Hematopoietic multipotent progenitor cell treated with erythropoietin and hydrocortisone succinate and interleukin-3 and kit ligand, for 17 days (in vitro differentiated cells): ENCODE results near the gene FMN2.

Experiments used
- DNase-seq: peaks from one replicate; pipeline ENCODE4 v3.0.0-alpha.2; 2015; ENCODE audit warnings: low spot score

Gene FMN2

GRCh38 chr1:240496941-240497340 is 405.3 kb downstream of the FMN2 start:
- DNase-seq, result no peak

GRCh38 chr1:240497908-240498307 is 406.2 kb downstream of the FMN2 start:
- no peak for DNase-seq

- no peak for DNase-seq
Measured at GRCh38 chr1:240498335-240498734, 406.7 kb downstream of the FMN2 start.

GRCh38 chr1:240499012-240499411 is 407.3 kb downstream of the FMN2 start:
- no peak for DNase-seq

- DNase-seq, result no peak
Measured at GRCh38 chr1:240500647-240501046, 409.0 kb downstream of the FMN2 start.

GRCh38 chr1:240501115-240501514 is 409.4 kb downstream of the FMN2 start:
- no peak for DNase-seq

GRCh38 chr1:240503036-240503435 is 411.4 kb downstream of the FMN2 start:
- no peak for DNase-seq

GRCh38 chr1:240503558-240503957 is 411.9 kb downstream of the FMN2 start:
- DNase-seq, result no peak

- DNase-seq, result no peak
Measured at GRCh38 chr1:240506176-240506575, 414.5 kb downstream of the FMN2 start.

GRCh38 chr1:240508201-240508600 is 416.5 kb downstream of the FMN2 start:
- DNase-seq, result no peak

GRCh38 chr1:240508950-240509349 is 417.3 kb downstream of the FMN2 start:
- DNase-seq, result no peak

GRCh38 chr1:240511789-240512188 is 420.1 kb downstream of the FMN2 start:
- DNase-seq, result no peak

GRCh38 chr1:240515505-240515904 is 423.8 kb downstream of the FMN2 start:
- DNase-seq, result no peak

GRCh38 chr1:240516069-240516468 is 424.4 kb downstream of the FMN2 start:
- no peak for DNase-seq

GRCh38 chr1:240517891-240518290 is 426.2 kb downstream of the FMN2 start:
- no peak for DNase-seq

GRCh38 chr1:240522122-240522822 is 430.6 kb downstream of the FMN2 start:
- no peak for DNase-seq

- no peak for DNase-seq
Measured at GRCh38 chr1:240524356-240525069, 432.8 kb downstream of the FMN2 start.
